Esophagus squamous epithelium (tissue), 5 donors: ENCODE measurements around the gene C16orf86. TPM values are rescaled to one million over a fixed set of nuclear protein-coding genes. Genes with fewer than 3 reads are reported as not detected.

ENCODE experiments used
- DNase-seq: peaks from one replicate; lab custom pipeline; 2025; lab: John Stamatoyannopoulos, UW
- H3K27ac ChIP-seq, 4 donors: fragments of 200-600 bp; sonication (generic); one replicate each; pipeline ENCODE4 v1.5.1; 2016 to 2019; ENCODE audit warnings: mild to moderate bottlenecking in 1 of 4
- H3K27me3 ChIP-seq, 4 donors: fragments of 200-600 bp; sonication (generic); 1 replicate in 3 of 4; 2 replicates in 1 of 4; pipeline versions ENCODE4 v1.5.1 to v1.6.0; 2017 to 2021; ENCODE audit warnings: antibody characterized with exemption in 1 of 4
- H3K36me3 ChIP-seq, 3 donors: fragments of 200-600 bp; sonication (generic); one replicate each; pipeline ENCODE4 v1.5.1; 2016 to 2019
- H3K4me1 ChIP-seq, 3 donors: fragments of 200-600 bp; sonication (generic); one replicate each; pipeline ENCODE4 v1.5.1; 2017 to 2019
- H3K4me3 ChIP-seq, 4 donors: fragments of 200-600 bp; sonication (generic); 1 replicate in 3 of 4; 2 replicates in 1 of 4; pipeline ENCODE4 v1.5.1; 2016 to 2019; ENCODE audit warnings: mild to moderate bottlenecking in 2 of 4, moderate library complexity in 1 of 4
- H3K9me3 ChIP-seq, 3 donors: fragments of 200-600 bp; sonication (generic); one replicate each; pipeline ENCODE4 v1.5.1; 2016 to 2019
- POLR2A ChIP-seq, 4 donors: fragments of 450-650 bp; IDR thresholded peaks; one replicate each; pipeline ENCODE4 v1.6.1; 2017; ENCODE audit warnings: antibody characterized with exemption in 4 of 4, mild to moderate bottlenecking in 4 of 4, moderate library complexity in 3 of 4
- WGBS, 2 donors: methylation state at CpG; one replicate each; pipeline ENCODE4 v1.1.5; 2018; 5-methylcytosine and 5-hydroxymethylcytosine counted together
- intact Hi-C: fragments of 100-400 bp; cut with DNase I; formaldehyde crosslinking; loops from one replicate; pipeline ENCODE4 v1.15.0; 2022
- total RNA-seq, 4 donors: library from RNA; depleted of rRNA; stranded (reverse); fragments of >200 nt; gene quantifications; one replicate each; pipeline ENCODE4 v1.1.0, GENCODE V29; 2016
- TF ChIP-seq, protein P1 (sequence below), 6 experiments: fragments of 450-650 bp in 4 of 6; fragments of 200-600 bp in 2 of 6; sonication (generic) in 2 of 6; IDR thresholded peaks; one replicate each; pipeline ENCODE4 v1.5.1; 2016 to 2019; ENCODE audit warnings: antibody characterized with exemption in 6 of 6, mild to moderate bottlenecking in 4 of 6, moderate library complexity in 4 of 6
- donor health status: DM: yes; HTN: yes; CAD: no.

C16orf86 gene
- total RNA-seq, 4 donors from 2014 or later: 1.1 to 3.1 (median 2.4) TPM; not detected in 1

DNA sequence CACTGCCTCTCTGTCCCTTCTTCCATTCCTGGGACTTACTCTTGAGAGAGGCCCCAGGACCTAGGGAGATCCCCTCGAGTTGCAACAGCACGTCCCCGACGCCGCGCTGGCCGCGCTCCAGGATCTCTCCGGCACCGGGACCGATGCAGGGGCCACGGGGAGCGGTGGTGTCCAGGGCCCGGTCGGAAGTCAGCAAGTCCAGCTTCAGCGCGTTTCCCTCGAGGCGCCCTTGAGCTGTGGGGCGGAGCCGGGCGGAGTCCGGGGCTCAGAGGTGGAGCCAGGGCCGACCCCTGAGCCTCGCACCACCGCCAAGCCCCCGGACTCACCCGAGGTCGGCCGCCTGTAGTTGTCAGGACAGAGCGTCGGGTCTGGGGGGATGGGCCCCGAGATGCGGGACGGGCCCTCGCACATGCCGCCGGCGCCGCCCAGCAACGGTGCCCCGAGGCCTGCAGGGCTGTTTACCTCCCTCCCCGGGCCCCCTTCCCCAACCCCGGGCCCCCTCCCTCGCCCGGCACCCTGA is 522 bp upstream of the C16orf86 start:
- peak overlapping the region; percentile 66 to 94 (median 86) for H3K27ac ChIP-seq
- no peaks in the 10 kb centered on the region for H3K27me3 ChIP-seq
- TF ChIP-seq POLR2A (IDR thresholded peaks at IDR 0.05): no peak
- TF ChIP-seq, protein P1, sequence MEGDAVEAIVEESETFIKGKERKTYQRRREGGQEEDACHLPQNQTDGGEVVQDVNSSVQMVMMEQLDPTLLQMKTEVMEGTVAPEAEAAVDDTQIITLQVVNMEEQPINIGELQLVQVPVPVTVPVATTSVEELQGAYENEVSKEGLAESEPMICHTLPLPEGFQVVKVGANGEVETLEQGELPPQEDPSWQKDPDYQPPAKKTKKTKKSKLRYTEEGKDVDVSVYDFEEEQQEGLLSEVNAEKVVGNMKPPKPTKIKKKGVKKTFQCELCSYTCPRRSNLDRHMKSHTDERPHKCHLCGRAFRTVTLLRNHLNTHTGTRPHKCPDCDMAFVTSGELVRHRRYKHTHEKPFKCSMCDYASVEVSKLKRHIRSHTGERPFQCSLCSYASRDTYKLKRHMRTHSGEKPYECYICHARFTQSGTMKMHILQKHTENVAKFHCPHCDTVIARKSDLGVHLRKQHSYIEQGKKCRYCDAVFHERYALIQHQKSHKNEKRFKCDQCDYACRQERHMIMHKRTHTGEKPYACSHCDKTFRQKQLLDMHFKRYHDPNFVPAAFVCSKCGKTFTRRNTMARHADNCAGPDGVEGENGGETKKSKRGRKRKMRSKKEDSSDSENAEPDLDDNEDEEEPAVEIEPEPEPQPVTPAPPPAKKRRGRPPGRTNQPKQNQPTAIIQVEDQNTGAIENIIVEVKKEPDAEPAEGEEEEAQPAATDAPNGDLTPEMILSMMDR (IDR thresholded peaks at IDR 0.05): no peak
- 0 to 1% methylated on average over 1 to 10 of the region's 46 CpGs for WGBS, 2 donors
- peak overlapping the region; percentile 58 to 81 (median 72) for H3K4me3 ChIP-seq
- H3K9me3 ChIP-seq: no peaks in the 10 kb centered on the region
- peaks cover 0 to 19% (median 0%) of the 10 kb centered on the region in 3 donors for H3K36me3 ChIP-seq
- no peak for DNase-seq
- intact Hi-C loops: loop anchor here (10.0 kb wide), 1 partner anchor 101 kb away; the partner anchor contains the start of gene CTCF
- H3K4me1 ChIP-seq: peaks cover 20 to 44% (median 27%) of the 10 kb centered on the region in 3 donors

DNA sequence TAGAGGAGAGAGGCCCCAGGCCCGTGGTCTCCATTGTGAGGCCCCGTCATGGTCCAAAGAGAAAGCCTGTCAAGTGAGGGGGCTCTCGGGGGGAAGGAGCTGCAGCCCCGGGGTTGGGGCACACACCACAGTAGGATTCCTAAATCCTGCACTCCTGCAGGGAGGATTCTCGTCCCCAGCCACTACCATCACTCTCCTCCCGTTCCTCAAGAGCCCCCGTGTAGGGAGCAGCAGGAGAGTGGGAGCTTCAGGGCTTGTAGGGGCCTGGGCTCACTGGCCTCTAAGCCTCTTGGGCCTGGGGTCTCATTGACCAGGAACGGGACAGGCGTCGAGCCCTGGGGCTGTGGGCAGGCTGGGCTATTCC is 821 bp downstream of the C16orf86 start:
- H3K36me3 ChIP-seq: peaks cover 0 to 16% (median 0%) of the 10 kb centered on the region in 3 donors
- H3K27me3 ChIP-seq: no peaks in the 10 kb centered on the region
- H3K27ac ChIP-seq: peak overlapping the region; percentile 66 to 94 (median 86)
- intact Hi-C loops: loop anchor here (10.0 kb wide), 1 partner anchor 103 kb away; the partner anchor contains the start of gene CTCF
- WGBS, 2 donors: 20 to 43% methylated on average over 4 of the region's 10 CpGs
- H3K4me1 ChIP-seq: peaks cover 16 to 46% (median 21%) of the 10 kb centered on the region in 3 donors
- peak overlapping the region in 3 of 4 donors; percentile 72 to 81 (median 73) for H3K4me3 ChIP-seq
- TF ChIP-seq POLR2A (IDR thresholded peaks at IDR 0.05): no peak
- TF ChIP-seq, protein P1 (IDR thresholded peaks at IDR 0.05): no peak
- no peaks in the 10 kb centered on the region for H3K9me3 ChIP-seq
- no peak for DNase-seq

DNA sequence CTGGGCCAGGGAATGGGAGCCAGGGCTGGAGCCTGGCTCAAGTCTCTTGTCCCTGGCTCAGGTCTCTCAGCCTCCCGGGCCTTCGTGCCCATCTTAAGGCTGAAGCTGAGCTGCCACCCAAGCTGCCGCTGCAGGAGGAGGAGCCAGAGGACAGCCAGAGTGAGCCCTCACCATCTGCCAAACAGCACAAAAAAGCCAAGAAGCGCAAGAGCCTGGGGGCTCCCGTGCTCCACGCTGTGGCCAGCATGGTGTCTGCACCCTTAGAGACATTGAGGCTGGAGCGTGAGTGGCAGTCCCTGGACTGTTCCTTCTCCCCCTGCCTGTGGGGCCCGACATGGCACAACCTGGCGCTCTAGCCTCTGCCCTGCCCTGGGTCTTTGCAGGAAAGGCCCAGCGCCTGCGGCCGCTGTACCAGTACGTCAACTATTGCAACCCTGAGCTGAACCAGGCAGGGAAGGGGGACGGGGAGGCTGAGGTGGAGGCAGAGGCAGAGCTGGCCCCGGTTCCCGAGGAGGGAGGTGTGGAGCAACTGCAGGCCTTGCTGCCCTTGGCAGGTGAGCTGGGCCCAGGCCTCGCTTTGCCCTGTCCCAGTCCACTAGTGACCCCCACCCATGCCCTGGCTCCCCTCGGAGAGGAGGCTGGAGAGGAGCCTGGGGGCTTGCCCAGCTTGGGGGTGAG is 1.3 kb downstream of the C16orf86 start:
- intact Hi-C loops: loop anchor here (10.0 kb wide), 1 partner anchor 103 kb away; the partner anchor contains the start of gene CTCF
- H3K4me1 ChIP-seq: peaks cover 18 to 51% (median 23%) of the 10 kb centered on the region in 3 donors
- no peaks in the 10 kb centered on the region for H3K9me3 ChIP-seq
- peak; percentile 54 for DNase-seq
- peak overlapping the region in 3 of 4 donors; percentile 72 to 81 (median 73) for H3K4me3 ChIP-seq
- peaks cover 0 to 10% (median 0%) of the 10 kb centered on the region in 3 donors for H3K36me3 ChIP-seq
- H3K27ac ChIP-seq: peak overlapping the region; percentile 66 to 94 (median 86)
- TF ChIP-seq, protein P1 (IDR thresholded peaks at IDR 0.05): peak; percentile 70 to 93 (median 90)
- TF ChIP-seq POLR2A (IDR thresholded peaks at IDR 0.05): no peak
- no peaks in the 10 kb centered on the region for H3K27me3 ChIP-seq
- WGBS, 2 donors: 6 to 63% methylated on average over 3 to 7 of the region's 18 CpGs

DNA sequence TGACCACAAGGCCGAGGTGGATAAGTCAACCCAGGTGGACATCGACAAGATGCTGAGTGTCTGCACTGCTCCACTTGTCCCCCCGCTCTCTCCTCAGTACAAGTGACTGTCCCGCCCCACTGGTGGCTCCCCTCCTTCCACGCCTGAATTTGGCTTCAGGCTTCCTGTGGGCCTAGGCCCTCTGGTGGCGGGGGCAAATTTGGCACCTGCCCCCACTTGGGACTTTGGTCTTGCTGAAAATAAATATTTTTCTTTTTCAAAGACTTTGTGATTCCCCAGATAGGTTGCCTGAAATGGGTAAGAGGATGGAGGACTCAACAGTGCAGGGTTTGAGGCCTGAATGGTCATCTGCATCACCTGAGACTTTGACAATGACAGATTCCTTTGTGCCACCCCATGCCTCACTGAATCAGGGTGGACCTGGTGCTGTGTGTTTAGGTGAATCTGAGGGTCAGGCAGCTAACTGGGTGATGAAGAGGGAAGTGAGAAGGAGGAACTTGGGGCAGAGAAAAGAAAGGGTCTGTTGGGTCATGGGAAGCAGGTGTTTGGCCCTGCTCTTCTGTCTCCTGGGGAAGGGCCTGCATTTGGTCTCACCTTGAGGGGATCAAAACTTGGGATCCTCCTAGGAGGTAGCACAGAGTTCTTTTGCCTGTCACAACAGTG is 2.0 kb downstream of the C16orf86 start:
- no peaks in the 10 kb centered on the region for H3K27me3 ChIP-seq
- H3K36me3 ChIP-seq: peaks cover 0 to 4% (median 0%) of the 10 kb centered on the region in 3 donors
- 81 to 87% methylated on average over 4 of the region's 6 CpGs for WGBS, 2 donors
- H3K4me1 ChIP-seq: peaks cover 24 to 58% (median 30%) of the 10 kb centered on the region in 3 donors
- H3K4me3 ChIP-seq: no peak overlapping the region
- no peaks in the 10 kb centered on the region for H3K9me3 ChIP-seq
- intact Hi-C loops: loop anchor here (10.0 kb wide), 1 partner anchor 104 kb away; the partner anchor contains the start of gene CTCF
- H3K27ac ChIP-seq: peak overlapping the region in 3 of 4 donors; percentile 86 to 94 (median 87)
- TF ChIP-seq POLR2A (IDR thresholded peaks at IDR 0.05): no peak
- TF ChIP-seq, protein P1 (IDR thresholded peaks at IDR 0.05): peak in 1 of 6 experiments; percentile 4
- DNase-seq: no peak
